DND-41 (cell line): ENCODE data around the gene SLC3A2.
A peak's percentile ranks its signal among the peaks of the same experiment; 100 is the strongest.

Source experiments
- ATAC-seq: fragments of 200-7000 bp; cut with Tn5 transposase; 3 replicates; pipeline ENCODE4 v1.9.1; 2021; ENCODE audit warnings: low read depth; ENCODE audit not compliant: insufficient read depth
- DNase-seq: peaks from one replicate; pipeline ENCODE4 v3.0.0-alpha.2; 2020
- H2AFZ ChIP-seq: 2 replicates; pipeline ENCODE4 v1.6.0; 2012; ENCODE audit warnings: low read depth, low read length
- H3K27ac ChIP-seq: 2 replicates; pipeline ENCODE4 v1.5.1; 2012; ENCODE audit warnings: low read length, inconsistent platforms
- H3K27me3 ChIP-seq: fragments of 200-600 bp; sonication (generic); 2 replicates; pipeline ENCODE4 v1.6.0; 2012; ENCODE audit warnings: low read length, mild to moderate bottlenecking, inconsistent platforms; ENCODE audit not compliant: insufficient read depth, poor library complexity
- H3K36me3 ChIP-seq: 2 replicates; pipeline ENCODE4 v1.5.1; 2012; ENCODE audit warnings: low read length, inconsistent platforms; ENCODE audit not compliant: insufficient read depth
- H3K4me1 ChIP-seq: 2 replicates; pipeline ENCODE4 v1.5.1; 2012; ENCODE audit warnings: mild to moderate bottlenecking, low read length; ENCODE audit not compliant: insufficient read depth
- H3K4me2 ChIP-seq: 2 replicates; pipeline ENCODE4 v1.6.0; 2012; ENCODE audit warnings: mild to moderate bottlenecking, moderate library complexity, low read length, inconsistent platforms; ENCODE audit not compliant: insufficient read depth
- H3K4me3 ChIP-seq, 2 experiments: fragments of 200-600 bp in 1 of 2; shearing (Covaris generic) in 1 of 2; 2 replicates each; pipeline ENCODE4 v1.5.1; 2012 to 2016; ENCODE audit warnings: inconsistent platforms in 2 of 2, low read length in 2 of 2, mild to moderate bottlenecking in 2 of 2, low read depth in 1 of 2, moderate library complexity in 1 of 2
- H3K79me2 ChIP-seq: 2 replicates; pipeline ENCODE4 v1.6.0; 2012; ENCODE audit warnings: low read length, inconsistent platforms; ENCODE audit not compliant: insufficient read depth
- H3K9ac ChIP-seq: 2 replicates; pipeline ENCODE4 v1.6.0; 2012; ENCODE audit warnings: low read depth, mild to moderate bottlenecking, inconsistent platforms, low read length, moderate library complexity
- H3K9me3 ChIP-seq: 2 replicates; pipeline ENCODE4 v1.5.1; 2012; ENCODE audit warnings: low read length, moderate library complexity, mild to moderate bottlenecking, inconsistent platforms; ENCODE audit not compliant: insufficient read depth, severe bottlenecking
- H4K20me1 ChIP-seq: 2 replicates; pipeline ENCODE4 v1.6.0; 2012; ENCODE audit warnings: low read length; ENCODE audit not compliant: insufficient read depth
- CTCF ChIP-seq: IDR thresholded peaks from 2 replicates; pipeline ENCODE4 v1.5.1; 2012; ENCODE audit warnings: borderline replicate concordance, low read length, moderate library complexity, mild to moderate bottlenecking; ENCODE audit not compliant: poor library complexity, severe bottlenecking; ENCODE audit errors: extremely low read depth
- EZH2 ChIP-seq: IDR thresholded peaks from 3 replicates; pipeline ENCODE4 v1.6.1; 2012; ENCODE audit warnings: borderline replicate concordance, low read depth, mild to moderate bottlenecking, moderate library complexity, low read length, inconsistent platforms; ENCODE audit not compliant: severe bottlenecking

The SLC3A2 gene

GRCh38 chr11:62888406-62888805, 7.7 kb downstream of the SLC3A2 start:
- H3K9me3 ChIP-seq = no peaks in the 10 kb centered on the region
- no peak overlapping the region for H3K9ac ChIP-seq
- no peak overlapping the region for H3K4me2 ChIP-seq
- no peak overlapping the region for H3K27ac ChIP-seq
- TF ChIP-seq CTCF (no peak), EZH2 (no peak)
- peaks cover 65% of the 10 kb centered on the region for H4K20me1 ChIP-seq
- H3K4me1 ChIP-seq = peaks cover 33% of the 10 kb centered on the region
- H3K4me3 ChIP-seq = no peak overlapping the region
- DNase-seq (no peak), ATAC-seq (no peak)
- H2AFZ ChIP-seq = no peak overlapping the region
- H3K36me3 ChIP-seq = peaks cover 60% of the 10 kb centered on the region
- H3K27me3 ChIP-seq = no peaks in the 10 kb centered on the region
- peaks cover 38% of the 10 kb centered on the region for H3K79me2 ChIP-seq

GRCh38 chr11:62889126-62889483, 8.4 kb downstream of the SLC3A2 start:
- TF ChIP-seq CTCF (no peak), EZH2 (no peak)
- no peaks in the 10 kb centered on the region for H3K27me3 ChIP-seq
- H4K20me1 ChIP-seq = peaks cover 58% of the 10 kb centered on the region
- peaks cover 26% of the 10 kb centered on the region for H3K4me1 ChIP-seq
- no peak overlapping the region for H2AFZ ChIP-seq
- DNase-seq (no peak), ATAC-seq (peak; percentile 25)
- no peak overlapping the region for H3K27ac ChIP-seq
- H3K79me2 ChIP-seq = peaks cover 31% of the 10 kb centered on the region
- H3K36me3 ChIP-seq = peaks cover 53% of the 10 kb centered on the region
- no peak overlapping the region for H3K4me2 ChIP-seq
- H3K4me3 ChIP-seq = no peak overlapping the region
- no peak overlapping the region for H3K9ac ChIP-seq
- no peaks in the 10 kb centered on the region for H3K9me3 ChIP-seq

- Histone ChIP-seq H3K9ac (no peak overlapping the region), H3K36me3 (peaks cover 46% of the 10 kb centered on the region), H4K20me1 (peaks cover 52% of the 10 kb centered on the region)
These were observed 9.1 kb downstream of the SLC3A2 start for GRCh38 chr11:62889484-62890437.

More at GRCh38 chr11:62889484-62890437, 9.1 kb downstream of the SLC3A2 start:
- no peak overlapping the region for H3K4me2 ChIP-seq
- H3K4me1 ChIP-seq = peaks cover 21% of the 10 kb centered on the region
- peak overlapping the region; percentile 7; the same call in 1 of the 2 replicates for H3K27ac ChIP-seq
- no peaks in the 10 kb centered on the region for H3K27me3 ChIP-seq
- DNase-seq = peak; percentile 46
- no peak overlapping the region for H2AFZ ChIP-seq
- no peak for TF ChIP-seq CTCF
- TF ChIP-seq EZH2 = no peak
- H3K9me3 ChIP-seq = no peaks in the 10 kb centered on the region
- peaks cover 25% of the 10 kb centered on the region for H3K79me2 ChIP-seq
- peak; percentile 55 for ATAC-seq
- H3K4me3 ChIP-seq = no peak overlapping the region
